Glomerular visceral epithelial cell (primary cell): Measurements from ENCODE around the gene KCNT1.

Source experiments
- DNase-seq: peaks from one replicate; pipeline ENCODE4 v3.0.0-alpha.2; 2016; ENCODE audit errors: extremely low spot score

KCNT1 gene

DNA sequence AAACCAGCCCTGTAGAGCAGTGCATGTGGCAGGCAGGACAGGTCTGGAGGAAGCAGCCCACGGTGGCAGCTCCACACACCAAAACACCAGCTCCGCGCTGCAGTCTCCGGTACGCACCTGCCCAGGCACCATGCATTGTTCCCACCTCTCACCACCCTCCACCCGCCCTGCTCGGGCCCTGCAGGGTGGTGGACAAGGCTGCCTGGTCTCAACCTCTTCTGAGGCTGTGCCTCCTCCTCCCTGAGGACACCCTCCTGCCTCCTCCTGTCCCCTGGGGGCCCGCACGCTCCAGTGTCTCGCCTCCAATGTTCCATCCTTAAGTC lies 96.2 kb downstream of the KCNT1 start:
- DNase-seq: no peak

DNA sequence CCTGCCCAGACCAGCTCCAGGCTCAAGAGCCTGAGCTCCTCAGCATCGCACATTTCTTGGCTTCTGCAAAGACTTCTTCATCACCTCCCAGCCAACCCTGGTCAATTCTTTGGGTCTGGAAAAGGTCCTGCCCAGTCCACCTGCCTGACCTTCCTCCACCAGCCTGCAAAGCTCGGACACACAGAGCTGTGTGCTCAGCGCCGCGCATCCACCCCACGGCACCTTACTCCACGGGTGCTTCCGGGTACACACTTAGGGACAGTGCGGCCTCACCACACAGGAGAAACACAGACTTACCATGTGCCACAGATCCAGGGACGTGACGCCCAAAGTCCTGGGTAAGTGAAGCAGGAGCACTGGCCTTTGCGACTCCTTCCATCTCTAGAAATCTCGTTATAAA lies 97.3 kb downstream of the KCNT1 start:
- no peak for DNase-seq

DNA sequence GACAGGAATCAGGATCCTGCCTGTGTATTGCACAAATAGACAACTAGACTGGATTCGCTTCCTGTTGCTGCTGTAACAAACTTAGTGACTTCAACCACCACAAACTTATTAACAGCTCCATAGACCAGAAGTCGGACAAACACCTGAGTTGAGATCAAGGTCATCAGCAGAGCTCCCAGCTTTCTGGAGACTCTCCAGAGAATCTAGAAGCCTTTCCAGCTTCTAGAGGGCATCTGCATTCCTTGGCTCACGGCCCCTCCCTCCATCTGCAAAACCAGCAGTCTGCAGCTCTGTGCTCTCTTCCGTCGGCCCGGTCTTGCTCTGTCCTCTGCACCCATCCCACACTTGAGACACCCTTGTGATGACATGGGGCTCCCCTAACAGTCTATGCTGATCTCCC lies 99.1 kb downstream of the KCNT1 start:
- no peak for DNase-seq

DNA sequence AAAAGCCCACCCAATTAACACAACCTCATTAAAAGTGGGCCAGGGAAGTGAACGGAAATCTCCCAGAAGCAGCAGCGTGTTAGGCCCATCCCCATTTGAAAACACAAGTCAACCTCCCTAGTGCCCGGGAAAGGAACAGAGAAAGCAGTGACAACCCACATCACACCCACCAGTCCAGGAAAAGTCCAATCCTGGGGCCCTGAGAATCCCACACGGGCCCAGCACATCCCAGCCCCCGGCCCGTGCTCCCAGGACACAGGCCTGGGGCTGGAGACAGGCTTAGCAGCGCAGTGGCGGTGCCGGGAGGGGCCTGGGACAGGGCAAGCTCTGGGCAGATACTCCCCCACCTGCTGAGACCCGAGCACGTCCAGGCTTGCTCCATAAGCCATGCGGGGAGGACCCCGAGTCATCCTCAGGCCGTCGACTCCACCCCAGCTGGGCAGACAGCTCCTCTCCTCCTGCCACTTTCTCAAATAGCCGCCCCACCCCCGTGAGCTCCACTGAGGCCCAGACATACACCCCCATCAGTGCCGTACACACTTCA lies 101.0 kb downstream of the KCNT1 start:
- DNase-seq: no peak

DNA sequence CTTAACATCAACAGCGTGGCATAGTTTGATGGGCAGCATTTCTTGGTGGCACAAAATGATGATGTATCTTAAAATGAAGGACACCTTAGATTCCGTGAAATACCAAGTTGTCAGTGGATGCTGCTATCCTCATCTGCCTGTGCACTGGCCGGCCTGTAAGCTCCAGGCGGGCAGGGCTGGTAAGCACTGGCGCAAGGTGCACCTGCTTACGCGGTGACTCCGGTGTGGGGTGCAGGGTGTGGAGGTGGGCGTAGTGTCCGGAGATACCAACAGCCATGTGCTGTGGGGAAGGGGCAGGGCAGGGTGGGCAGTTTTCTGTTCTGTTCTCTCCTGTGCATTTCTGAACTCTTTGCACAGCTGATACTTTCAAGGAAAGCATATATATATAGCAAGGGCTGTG lies 101.5 kb downstream of the KCNT1 start:
- no peak for DNase-seq

- no peak for DNase-seq
Measured at GRCh38 chr9:135804581-135805421, 102.8 kb downstream of the KCNT1 start.

GRCh38 chr9:135805422-135806022 lies 103.5 kb downstream of the KCNT1 start:
- DNase-seq: no peak

DNA sequence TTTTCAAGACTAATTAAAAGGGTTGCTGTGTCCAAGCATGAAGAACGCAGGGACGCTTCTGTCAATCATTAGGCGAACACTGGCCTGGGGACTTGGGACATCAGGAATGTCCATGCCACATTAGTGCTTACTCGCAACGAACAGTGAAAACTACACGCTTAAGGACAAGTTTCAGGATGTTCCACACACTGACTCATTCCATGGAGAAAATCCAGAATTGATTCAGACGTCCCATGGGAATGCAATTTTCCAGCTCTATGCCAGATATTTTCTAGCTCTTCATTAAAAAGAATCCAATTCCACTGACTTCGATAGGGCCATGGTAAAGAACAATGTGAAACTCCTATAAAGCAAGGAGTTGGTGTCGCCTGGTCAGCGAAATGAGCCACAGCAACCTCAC lies 107.2 kb downstream of the KCNT1 start:
- DNase-seq: no peak

DNA sequence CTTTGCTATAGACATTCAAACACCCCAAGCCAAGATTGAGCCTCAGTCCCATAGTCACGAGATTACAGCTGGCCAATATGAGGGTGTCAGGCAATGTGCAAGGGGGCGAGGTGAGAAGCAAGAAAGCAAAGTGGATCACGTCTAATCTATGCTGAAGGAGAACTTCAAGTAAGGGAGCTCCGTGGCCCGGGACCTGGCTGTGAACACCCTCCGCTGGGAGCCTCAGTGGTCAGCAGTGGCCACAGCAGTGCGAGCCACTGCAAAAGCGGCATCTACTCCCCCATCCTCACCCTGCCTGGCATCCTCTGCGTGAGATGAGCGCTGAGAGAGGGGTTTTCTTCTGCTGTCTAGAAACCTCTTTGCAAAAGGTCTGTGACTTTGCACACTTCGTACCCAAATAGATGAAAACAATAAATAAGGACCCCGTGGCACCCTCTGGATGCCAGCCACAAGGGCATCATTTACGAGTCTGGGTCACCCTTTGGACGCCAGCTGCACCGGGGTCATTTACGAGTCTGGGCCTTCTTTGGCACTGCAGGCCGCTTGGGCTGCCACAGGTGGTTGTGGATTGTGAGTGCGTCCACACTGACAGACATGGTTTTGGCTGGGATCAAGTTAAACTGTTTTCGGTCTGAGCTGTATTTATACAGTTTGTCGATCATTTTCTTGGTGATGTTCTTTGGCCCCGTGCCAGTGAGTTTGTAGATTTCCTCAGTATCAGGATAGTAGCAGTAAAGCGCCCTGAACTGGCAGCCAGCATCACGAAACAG lies 109.0 kb downstream of the KCNT1 start:
- no peak for DNase-seq

DNA sequence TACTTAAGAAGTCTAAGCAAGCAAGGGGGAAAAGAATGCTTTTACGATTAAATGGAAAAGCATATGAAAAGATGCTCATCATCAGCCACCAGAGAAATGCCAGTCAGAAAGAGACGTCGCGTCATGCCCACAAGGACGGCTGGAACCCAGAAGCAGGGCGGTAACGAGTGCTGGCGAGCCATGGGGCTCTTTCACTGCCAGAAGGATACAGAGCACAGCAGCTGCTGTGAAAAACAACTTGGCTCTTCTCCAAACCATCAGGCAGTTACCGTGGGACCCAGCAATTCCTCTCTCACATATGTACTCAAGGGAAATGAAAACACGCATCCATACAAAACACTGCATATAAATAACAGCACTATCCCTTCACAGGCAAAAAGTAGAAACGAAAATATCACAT lies 109.8 kb downstream of the KCNT1 start:
- DNase-seq: no peak

- DNase-seq: no peak
Measured at GRCh38 chr9:135812961-135813360, 111.0 kb downstream of the KCNT1 start.

- no peak for DNase-seq
Measured at GRCh38 chr9:135813671-135814290, 111.8 kb downstream of the KCNT1 start.

GRCh38 chr9:135814421-135815095 lies 112.6 kb downstream of the KCNT1 start:
- DNase-seq: no peak

DNA sequence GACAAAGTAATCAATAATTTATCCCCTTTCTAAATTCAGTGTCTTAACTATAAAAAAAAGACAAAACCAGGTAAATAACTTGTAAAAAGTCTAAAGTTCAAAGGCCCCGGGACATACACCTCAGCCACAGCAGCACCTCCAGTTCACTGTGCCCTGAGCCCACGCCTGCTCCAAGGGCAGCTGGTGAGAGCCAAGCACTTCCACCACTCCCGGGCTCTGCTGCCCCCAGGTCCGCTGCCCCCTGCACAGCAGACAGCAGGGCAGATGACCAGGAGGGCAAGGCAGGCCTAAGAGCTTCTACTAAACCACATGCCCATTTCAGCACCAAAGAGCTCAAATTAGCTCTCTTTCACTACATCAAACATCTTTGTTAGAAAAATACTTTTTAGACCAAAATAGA lies 113.4 kb downstream of the KCNT1 start:
- no peak for DNase-seq

DNA sequence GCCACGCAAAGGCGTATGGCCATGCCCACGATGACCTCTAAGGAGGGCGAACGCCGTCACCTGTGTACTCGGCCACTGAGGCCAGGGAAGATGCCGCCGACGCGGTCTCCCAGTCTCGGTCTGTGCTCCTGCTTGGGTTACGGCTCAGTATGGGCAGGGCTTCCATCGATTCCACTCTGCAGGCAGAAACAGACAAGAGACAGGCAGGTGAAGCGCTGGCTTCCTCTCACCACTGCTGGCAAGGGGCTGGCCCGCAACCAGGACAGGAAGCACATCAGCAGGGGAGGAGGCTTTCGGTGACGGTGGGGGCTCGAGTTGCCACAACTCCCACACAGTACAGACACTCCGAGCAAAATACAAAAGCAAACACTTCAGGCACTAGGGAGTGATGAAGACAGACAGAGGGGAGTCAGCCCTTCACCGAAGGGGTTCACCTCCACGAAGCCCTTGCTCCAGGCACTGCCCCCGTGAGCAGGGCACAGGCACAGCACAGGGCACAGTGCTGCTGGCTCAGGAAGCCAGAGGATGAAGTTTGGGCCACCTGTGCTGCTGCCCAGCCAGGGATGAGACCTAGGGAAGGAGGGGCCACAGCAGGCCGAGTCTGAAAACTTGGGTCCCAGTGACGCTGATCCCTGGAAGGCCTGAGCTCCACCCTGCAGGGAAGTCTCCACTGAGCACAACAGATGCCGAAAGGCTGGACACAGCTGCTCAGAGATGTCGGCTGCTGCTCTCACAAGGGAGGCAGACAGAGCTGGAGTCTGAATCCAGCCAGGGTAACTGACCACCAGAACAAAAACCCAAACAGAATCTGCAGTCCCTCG lies 114.1 kb downstream of the KCNT1 start:
- no peak for DNase-seq

DNA sequence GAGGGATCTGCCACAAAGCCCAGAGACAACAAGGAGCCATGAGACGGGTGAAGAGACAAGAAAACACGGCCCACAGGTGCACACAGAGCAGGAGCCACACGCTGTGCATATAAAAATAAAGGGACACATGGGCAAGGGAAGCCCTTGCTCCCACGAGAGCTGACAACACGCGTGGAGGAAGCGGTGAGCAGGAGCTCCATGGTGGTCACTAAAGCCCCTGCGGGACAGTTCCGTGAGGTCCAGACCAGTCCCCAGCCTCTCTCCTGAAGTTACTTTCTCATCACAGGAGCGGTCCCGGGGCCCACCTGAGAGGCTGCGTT lies 114.6 kb downstream of the KCNT1 start:
- DNase-seq: no peak

DNA sequence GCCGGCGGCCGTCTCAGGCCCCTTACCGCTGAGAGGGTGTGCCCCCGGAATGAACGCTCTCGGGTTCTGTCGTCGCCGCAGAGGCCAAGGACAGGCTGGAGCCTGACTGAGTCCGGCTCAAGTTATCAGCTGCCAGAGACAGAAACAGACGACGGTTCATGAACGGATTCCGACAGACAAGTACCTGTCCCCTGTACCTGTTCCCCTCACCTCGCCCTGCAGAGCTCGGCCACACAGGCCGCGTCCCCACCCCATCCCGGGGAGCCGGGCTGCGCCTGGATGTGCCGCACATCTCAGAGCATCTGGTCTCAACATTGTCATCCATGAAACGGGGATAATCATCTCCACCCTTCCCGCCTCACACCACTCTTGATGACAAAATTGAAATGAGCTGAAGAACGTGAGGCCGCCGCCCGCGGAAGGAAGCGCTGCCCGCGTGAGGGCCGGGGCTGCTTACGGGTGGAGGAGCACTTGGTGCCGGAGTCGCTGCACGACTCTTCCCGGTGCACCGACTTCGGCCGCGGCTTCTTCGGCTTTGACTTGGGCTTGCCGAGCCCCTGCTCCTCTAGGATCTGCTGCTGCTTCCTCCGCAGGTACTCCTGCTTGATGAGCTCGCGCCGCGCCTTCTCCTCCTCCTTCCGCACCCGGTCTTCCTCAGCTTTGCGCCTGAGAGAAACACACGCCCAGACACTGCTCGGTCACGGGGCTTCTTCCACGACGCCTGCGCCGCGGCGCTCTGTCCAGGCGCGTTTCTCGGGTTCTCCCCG lies 116.1 kb downstream of the KCNT1 start:
- no peak for DNase-seq

GRCh38 chr9:135818718-135819475 lies 116.9 kb downstream of the KCNT1 start:
- DNase-seq: no peak

DNA sequence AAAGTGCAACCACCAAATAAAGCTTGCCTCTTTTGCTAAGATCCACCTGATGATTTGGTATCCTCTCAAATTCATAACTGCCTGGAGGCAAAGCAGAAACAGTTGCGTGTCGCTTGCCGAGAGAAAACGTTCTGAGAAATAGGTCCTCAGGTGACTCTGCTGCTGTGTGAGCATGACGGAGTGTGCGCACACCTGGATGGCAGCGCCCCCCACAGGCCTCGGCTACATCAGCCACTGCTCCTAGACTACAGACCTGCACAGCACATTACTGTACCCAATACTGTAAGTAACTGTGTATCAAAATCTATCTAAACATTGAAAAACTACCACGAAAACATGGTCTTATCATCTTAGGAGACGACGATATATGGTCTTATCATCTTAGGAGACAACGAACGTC lies 117.9 kb downstream of the KCNT1 start:
- DNase-seq: no peak
